Measurements from ENCODE around the gene ACBD7.

The ACBD7 gene

DNA sequence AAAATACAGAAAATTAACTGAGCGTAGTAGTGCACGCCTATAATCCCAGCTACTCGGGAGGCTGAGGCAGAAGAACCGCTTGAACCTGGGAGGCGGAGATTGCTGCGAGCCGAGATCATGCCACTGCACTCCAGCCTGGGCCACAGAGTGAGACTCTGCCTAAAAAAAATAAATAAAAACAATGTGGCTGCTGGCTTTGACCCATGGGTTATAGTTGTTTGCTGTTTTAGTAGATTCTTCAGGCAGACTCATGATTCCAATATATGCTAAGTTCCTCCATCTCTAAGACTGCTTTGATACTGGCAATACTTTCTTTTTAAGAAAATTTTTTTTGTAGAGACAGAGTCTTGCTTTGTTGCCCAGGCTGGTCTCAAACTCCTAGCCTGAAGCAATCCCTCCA, 36.5 kb downstream of the ACBD7 start:
- no peaks in the 10 kb centered on the region for H3K36me3 ChIP-seq (ENCODE audit: control insufficient read depth, insufficient read depth, low read length)
- no peak for DNase-seq (ENCODE audit: extremely low read depth, insufficient read length)
- no peaks in the 10 kb centered on the region for H3K27me3 ChIP-seq (replicated peaks; ENCODE audit: control insufficient read depth, insufficient read depth, low read length)
- H3K4me3 ChIP-seq (replicated peaks; ENCODE audit: low read depth, low read length): no peak overlapping the region
- TF ChIP-seq, protein P1, sequence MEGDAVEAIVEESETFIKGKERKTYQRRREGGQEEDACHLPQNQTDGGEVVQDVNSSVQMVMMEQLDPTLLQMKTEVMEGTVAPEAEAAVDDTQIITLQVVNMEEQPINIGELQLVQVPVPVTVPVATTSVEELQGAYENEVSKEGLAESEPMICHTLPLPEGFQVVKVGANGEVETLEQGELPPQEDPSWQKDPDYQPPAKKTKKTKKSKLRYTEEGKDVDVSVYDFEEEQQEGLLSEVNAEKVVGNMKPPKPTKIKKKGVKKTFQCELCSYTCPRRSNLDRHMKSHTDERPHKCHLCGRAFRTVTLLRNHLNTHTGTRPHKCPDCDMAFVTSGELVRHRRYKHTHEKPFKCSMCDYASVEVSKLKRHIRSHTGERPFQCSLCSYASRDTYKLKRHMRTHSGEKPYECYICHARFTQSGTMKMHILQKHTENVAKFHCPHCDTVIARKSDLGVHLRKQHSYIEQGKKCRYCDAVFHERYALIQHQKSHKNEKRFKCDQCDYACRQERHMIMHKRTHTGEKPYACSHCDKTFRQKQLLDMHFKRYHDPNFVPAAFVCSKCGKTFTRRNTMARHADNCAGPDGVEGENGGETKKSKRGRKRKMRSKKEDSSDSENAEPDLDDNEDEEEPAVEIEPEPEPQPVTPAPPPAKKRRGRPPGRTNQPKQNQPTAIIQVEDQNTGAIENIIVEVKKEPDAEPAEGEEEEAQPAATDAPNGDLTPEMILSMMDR (IDR thresholded peaks at IDR 0.05; ENCODE audit: insufficient read depth, low read length, poor library complexity, severe bottlenecking): no peak

DNA sequence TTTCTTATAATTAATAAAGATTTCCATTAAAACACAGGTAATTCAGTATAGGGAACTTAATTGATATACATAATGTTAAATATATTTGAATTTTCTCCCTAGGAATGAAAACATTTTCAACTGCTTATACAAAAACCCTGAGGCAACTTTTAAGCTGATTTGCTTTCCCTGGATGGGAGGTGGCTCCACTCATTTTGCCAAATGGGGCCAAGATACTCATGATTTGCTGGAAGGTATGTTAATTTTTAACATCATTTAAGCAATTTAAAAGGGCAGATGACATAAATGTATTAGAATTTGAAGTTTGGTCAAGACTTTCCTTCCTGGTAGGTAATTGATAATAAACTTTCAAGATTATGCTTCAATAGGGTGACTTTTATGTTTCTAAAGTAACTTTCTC, 39.0 kb downstream of the ACBD7 start:
- no peaks in the 10 kb centered on the region for H3K36me3 ChIP-seq (ENCODE audit: control insufficient read depth, insufficient read depth, low read length)
- H3K27me3 ChIP-seq (replicated peaks; ENCODE audit: control insufficient read depth, insufficient read depth, low read length): no peaks in the 10 kb centered on the region
- no peak overlapping the region for H3K4me3 ChIP-seq (replicated peaks; ENCODE audit: low read depth, low read length)
- DNase-seq (ENCODE audit: extremely low read depth, insufficient read length): no peak
- TF ChIP-seq, protein P1 (IDR thresholded peaks at IDR 0.05; ENCODE audit: insufficient read depth, low read length, poor library complexity, severe bottlenecking): no peak

DNA sequence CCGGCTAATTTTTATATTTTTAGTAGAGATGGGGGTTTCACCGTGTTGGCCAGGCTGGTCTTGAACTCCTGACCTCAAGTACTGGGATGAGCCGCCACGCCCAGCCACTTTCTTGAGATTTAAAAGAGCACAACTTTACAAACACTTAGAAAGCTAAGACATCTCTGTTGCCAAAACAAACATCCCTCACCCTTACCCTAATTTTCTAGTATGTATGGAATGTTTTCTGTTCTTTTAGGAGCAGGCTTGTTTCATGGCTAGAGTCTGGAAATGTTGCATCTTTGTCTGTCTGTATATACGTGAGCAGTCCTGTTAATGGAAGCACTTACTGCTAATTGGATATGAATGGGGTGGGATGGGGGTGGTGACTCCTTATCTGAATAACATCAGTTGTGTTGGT, 42.0 kb downstream of the ACBD7 start:
- no peak for DNase-seq (ENCODE audit: extremely low read depth, insufficient read length)
- TF ChIP-seq, protein P1 (IDR thresholded peaks at IDR 0.05; ENCODE audit: insufficient read depth, low read length, poor library complexity, severe bottlenecking): no peak
- no peaks in the 10 kb centered on the region for H3K27me3 ChIP-seq (replicated peaks; ENCODE audit: control insufficient read depth, insufficient read depth, low read length)
- H3K36me3 ChIP-seq (ENCODE audit: control insufficient read depth, insufficient read depth, low read length): no peaks in the 10 kb centered on the region
- no peak overlapping the region for H3K4me3 ChIP-seq (replicated peaks; ENCODE audit: low read depth, low read length)

DNA sequence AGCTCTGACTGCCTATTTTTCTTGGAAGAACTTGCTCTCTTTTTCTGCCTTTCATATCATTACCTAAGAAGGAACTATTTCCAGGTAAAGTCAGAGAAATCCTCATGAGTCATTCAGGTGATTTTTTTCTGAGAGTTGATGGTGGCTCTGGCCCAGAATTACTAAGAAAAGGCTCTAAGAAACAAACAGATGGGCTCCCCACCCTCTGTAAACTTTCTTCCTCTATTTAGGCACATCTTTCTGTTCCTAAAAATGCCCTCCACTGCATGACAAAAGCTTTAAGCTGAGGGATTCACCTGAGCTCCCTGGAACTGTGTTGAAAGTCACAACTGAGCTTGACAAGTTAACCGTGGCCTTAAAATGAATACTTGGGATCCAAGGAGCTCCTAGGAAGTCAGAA, 43.2 kb downstream of the ACBD7 start:
- H3K36me3 ChIP-seq (ENCODE audit: control insufficient read depth, insufficient read depth, low read length): no peaks in the 10 kb centered on the region
- DNase-seq (ENCODE audit: extremely low read depth, insufficient read length): no peak
- H3K27me3 ChIP-seq (replicated peaks; ENCODE audit: control insufficient read depth, insufficient read depth, low read length): no peaks in the 10 kb centered on the region
- TF ChIP-seq, protein P1 (IDR thresholded peaks at IDR 0.05; ENCODE audit: insufficient read depth, low read length, poor library complexity, severe bottlenecking): no peak
- no peak overlapping the region for H3K4me3 ChIP-seq (replicated peaks; ENCODE audit: low read depth, low read length)

DNA sequence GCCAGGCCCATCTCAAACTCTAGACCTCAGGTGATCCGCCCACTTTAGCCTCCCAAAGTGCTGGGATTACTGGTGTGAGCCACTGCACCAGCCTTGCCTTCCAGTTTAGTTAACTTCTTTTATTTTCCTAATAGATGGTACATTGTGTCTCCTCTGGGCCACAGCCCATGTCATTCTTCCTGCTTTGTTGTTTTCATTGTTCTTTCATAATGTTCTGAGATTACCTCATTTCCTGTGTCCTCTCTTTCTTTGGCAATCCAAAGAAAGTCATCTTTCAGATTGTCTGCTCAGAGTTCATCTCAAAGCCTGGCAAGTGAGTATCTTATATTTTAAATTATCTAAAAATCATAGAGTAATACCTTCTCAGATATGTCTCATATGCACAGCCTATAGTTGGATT, 44.9 kb downstream of the ACBD7 start, which contains the start of gene OLAH:
Gene OLAH (plus strand): TSS at position 270 of the 400 bp plus-strand sequence. CDS start 3,346 bp downstream, outside the sequence.
- DNase-seq (ENCODE audit: extremely low read depth, insufficient read length): no peak
- TF ChIP-seq, protein P1 (IDR thresholded peaks at IDR 0.05; ENCODE audit: insufficient read depth, low read length, poor library complexity, severe bottlenecking): no peak
- no peaks in the 10 kb centered on the region for H3K27me3 ChIP-seq (replicated peaks; ENCODE audit: control insufficient read depth, insufficient read depth, low read length)
- no peak within 1 kb of the TSS for H3K4me3 ChIP-seq (replicated peaks; ENCODE audit: low read depth, low read length)
- H3K36me3 ChIP-seq (ENCODE audit: control insufficient read depth, insufficient read depth, low read length): no peaks in the 10 kb centered on the region

DNA sequence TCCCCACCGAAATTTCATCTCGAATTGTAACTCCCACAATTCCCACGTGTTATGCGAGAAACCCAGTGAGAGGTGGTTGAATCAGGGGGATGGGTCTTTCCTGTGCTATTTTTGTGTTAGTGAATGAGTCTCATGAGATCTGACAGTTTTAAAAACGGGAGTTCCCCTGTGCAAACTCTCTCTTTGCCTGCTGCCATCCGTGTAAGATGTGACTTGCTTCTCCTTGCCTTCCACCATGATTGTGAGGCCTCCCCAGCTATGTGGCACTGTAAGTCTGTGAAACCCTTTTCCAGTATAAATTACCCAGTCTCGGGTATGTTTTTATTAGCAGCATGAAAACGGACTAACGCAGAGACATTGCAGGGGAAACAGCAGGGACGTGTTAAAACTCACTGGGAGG, 50.2 kb downstream of the ACBD7 start:
- DNase-seq (ENCODE audit: extremely low read depth, insufficient read length): no peak
- H3K27me3 ChIP-seq (replicated peaks; ENCODE audit: control insufficient read depth, insufficient read depth, low read length): no peaks in the 10 kb centered on the region
- H3K36me3 ChIP-seq (ENCODE audit: control insufficient read depth, insufficient read depth, low read length): no peaks in the 10 kb centered on the region
- H3K4me3 ChIP-seq (replicated peaks; ENCODE audit: low read depth, low read length): no peak overlapping the region
- TF ChIP-seq, protein P1 (IDR thresholded peaks at IDR 0.05; ENCODE audit: insufficient read depth, low read length, poor library complexity, severe bottlenecking): no peak

All from GM06990 (cell line).